GM21723 (cell line): ENCODE data around the gene RAB30.
A peak's percentile ranks its signal among the peaks of the same experiment; 100 is the strongest.

ENCODE experiments used
- ATAC-seq: cut with Tn5 transposase; IDR thresholded peaks from one replicate; pipeline ENCODE4 v1.9.1; 2021; ENCODE audit warnings: mild to moderate bottlenecking, moderate library complexity; ENCODE audit not compliant: unreplicated experiment

RAB30 gene

DNA sequence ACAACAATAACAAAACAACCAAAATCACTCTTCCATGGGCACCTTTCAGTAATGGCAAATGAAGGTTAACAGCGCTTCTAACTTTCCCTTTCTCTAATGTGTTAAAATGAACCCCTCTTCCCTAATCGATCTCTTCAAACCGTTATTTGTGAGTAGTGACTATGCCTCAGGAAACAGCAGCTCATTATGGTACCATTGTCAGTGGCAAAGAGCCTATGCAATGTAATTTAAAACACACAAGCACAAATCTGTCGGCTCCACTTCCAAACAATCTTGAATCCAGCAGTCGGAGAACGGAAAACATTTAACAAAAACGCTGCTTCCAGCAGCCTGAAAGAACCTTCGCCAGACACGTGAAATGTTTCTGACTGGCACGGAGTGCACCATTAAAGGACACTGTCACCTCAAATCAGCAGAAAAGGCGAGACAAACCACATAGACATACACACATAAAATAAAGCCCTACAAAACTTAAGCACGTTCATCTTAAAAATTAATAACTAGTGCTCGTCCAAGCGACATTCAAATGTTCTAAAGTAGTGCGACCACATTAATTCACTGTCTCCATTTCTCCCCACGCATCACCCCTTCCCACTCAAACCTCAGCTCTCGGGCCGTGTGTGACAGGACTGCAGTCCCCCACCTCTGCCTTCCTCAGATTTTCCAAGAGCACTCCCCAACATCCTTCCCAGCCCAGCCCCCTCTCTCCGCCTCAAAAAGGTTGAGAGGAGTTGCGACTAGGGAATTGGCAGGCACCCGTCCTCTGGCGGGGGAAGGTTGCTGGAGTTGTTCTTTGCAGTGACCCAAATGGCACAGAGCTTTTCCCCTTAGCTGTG, 748 bp downstream of the RAB30 start:
- peak; percentile 0 for ATAC-seq

- ATAC-seq, result no peak
Observed at GRCh38 chr11:83070044-83070701, 1.5 kb downstream of the RAB30 start.

DNA sequence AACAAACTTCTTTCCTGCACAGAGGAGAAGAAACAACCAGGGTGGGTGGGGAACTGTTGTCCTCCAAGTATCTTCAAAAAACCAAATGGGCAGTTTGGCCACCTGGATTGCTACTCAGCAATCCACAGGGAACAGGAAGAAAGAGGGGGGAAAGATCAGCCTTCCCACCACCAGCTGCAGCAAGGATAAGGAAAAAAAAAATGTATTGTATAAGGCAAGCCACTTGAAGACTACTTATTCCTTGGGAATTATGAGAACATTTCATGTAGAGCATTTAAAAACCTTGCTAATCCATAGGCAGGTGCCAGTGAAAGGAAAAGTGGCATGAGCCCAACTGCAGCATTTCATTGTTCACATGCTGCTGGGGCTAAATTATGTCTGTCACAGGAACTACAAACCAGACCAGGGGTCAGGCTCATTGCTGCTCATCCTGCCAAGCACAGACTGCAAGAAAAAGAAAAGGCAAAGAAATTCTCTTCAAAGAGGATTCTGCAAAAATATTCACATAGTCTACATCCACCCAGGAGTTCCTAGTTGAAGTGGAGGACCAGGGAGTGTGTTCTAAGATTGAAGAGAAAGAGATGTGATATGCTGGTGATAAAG, 2.2 kb downstream of the RAB30 start:
- ATAC-seq, result no peak

DNA sequence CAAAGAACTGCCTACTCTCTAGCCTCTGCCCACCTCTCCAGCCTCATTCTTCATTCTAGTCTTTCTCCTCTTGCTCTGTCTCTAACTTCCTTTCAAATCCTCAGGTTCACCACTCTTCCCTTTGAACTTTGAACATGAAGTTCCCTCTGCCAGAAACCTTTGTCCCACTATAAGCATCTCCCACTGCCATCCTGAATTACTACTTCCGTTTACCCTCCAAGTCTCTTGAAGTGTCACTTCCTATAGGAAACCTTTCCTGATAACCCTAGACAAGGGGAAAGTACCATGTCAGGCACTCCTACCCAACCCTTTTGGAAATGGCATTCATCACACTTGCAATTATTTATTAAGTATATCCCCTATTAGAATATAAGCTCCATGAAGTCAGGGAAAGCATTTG, 3.1 kb downstream of the RAB30 start:
- ATAC-seq, result no peak

DNA sequence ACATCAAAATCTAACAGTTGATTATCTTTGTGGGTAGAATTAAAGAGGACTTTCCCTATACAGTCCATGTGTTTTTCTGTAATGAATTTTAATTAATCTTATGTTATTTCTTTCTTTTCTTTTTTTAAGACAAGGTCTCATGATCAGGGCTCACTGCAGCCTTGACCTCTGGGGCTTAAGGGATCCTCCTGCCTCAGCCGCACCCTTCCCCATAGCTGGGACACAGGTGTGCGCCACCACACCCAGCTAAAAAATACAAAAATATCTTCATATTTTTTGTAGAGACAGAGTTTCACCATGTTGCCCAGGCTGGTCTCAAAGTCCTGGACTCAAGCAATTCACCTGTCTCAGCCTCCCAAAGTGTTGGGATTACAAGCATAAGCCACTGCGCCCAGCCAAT, 7.7 kb downstream of the RAB30 start:
- no peak for ATAC-seq

DNA sequence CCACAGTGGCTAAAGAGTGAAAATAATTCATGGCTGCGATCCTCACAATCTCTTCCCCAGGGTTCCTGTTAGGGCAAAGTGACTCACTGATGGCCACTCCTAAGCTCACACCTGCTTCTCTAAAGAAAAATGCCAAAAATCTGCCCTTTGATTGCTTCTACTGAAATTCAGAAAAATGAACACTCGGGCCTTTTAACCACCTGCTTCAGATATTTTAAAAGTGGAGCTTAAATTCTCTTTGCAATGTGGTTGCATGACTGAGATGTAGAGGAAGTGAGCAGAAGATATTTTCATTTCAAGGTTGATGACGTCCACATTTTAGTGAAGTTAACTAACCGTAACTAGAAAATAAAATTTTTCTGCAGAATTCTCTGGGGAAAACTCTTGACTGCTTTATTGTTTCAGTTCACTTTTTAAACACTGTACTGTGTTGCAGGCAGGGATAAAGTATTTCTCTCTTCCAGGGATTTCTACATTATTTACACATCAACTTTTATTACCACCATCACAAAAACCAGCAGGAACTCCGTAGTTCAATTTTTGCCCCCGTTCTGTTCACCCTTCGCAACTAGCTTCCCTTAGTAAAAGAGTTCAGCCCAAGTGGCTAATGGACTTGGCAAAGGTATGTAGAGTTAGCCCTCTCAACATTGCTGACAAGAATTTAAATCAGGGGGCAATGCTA, 8.5 kb downstream of the RAB30 start:
- peak; percentile 73 for ATAC-seq

DNA sequence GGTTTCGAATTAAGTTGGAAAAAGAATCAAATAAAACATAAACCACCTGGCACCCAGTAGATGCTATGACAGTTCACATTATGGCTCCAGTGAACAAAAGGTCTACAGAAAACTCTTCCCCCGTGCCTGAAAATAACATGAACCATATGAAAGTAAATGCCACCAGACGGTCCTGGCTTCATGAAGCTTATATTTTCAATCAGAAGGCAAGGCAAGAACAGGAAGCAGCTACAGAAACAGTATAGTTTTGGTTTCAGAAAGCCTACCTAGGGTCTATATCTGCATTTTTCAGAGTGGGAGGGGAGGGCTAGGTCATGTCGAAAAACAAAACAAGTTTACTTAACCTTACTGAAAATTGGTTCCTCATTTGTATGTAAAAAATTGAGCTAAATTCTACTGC, 9.8 kb downstream of the RAB30 start:
- ATAC-seq, result peak; percentile 72

DNA sequence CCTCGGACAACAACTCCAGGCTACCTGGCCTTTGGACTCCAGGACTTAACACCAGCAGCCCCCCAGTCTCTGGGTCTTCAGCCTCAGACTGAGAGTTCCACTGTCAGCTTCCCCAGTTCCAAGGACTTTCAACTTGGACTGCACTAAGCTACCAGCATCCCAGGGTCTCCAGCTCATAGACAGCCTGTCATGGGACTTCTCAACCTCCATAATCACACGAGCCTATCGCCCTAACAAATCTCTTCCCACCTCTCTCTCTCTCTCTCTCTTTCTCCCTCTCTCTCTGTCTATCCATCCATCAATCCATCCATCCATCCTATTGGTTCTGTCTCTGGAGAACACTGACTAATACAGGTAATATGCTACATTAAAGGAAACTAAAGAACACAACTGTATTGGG, 10.7 kb downstream of the RAB30 start:
- ATAC-seq, result no peak

DNA sequence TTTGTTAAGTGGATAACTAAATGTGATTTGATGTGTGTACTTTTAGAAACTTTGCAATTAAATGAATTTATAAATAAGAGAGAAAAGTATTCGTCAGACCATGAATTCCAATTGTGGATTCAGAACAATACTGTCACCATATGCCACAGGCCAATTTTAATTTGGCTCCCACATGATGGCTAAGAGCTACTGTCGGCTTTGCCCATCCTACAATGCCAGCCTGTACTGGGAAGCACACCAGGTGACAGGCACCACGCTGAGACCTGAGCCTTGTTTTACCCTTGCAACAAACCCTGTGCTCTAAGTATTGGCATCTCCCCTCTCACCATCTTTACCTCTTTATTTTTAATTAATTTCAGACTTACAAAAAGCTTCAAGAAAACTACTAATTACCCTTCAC, 14.0 kb downstream of the RAB30 start:
- ATAC-seq, result no peak

DNA sequence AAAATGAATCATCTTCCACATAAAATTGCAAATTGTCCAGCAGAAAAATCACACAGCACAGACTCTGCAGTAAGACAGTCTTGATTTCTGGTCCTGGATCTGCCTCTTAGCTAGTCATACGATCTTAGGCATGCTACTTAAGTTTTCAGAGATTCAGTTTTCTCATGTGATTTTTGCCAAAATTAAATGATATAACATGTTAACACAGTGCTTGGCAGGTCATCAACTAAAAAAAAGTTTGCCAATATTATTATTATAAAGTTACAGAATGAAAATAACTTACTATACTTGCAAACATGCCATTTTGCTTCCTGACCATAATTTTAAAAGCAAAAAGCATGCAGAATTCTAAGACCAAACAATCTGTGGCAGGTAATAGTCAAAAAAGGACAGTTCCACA, 15.1 kb downstream of the RAB30 start:
- no peak for ATAC-seq

GRCh38 chr11:83056204-83056603, 15.5 kb downstream of the RAB30 start:
- ATAC-seq, result no peak

DNA sequence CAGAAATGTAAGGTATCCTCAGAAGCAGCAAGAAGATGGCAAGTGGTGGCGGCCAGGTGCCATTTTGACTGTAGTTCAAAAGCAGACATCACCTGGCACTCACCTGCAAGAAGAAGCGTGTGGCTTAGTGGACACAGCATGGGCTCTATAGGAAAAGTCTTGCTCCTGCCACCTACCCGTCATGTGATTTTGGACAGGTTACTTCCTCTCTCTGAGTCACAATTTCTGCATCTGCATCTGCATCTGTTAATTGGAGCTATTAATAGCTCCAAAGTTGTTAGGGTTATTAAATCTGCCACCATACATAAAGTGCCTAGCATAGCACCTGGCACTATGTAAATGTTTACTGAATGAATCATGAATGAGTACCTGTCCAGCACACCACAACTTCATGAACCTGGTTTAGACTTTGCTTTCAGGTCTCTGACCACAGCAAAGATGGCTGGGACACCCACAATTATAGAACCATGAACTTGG, 16.8 kb downstream of the RAB30 start:
- ATAC-seq, result peak; percentile 64

DNA sequence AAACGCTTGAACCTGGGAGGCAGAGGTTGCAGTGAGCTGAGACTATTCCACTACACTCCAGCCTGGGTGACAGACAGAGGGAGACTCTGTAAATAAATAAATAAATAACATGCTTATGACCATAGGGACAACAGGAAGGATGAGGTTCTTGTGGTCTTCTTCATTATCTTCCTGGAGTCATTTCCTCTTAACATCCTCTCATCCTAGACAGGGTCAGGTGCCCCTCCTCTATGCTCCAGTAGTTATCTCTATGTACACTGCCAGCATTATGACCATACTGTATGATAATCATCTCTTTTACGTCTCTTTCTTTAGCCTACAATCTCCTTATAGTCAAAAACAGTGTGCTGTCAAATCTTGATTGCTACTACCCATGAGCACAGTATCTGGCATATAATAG, 17.7 kb downstream of the RAB30 start:
- peak; percentile 70 for ATAC-seq

GRCh38 chr11:83051760-83052671, 19.7 kb downstream of the RAB30 start:
- no peak for ATAC-seq

- ATAC-seq, result no peak
Observed at GRCh38 chr11:83047515-83048225, 24.0 kb downstream of the RAB30 start.

- ATAC-seq, result no peak
Observed at GRCh38 chr11:83046621-83047172, 25.0 kb downstream of the RAB30 start.

DNA sequence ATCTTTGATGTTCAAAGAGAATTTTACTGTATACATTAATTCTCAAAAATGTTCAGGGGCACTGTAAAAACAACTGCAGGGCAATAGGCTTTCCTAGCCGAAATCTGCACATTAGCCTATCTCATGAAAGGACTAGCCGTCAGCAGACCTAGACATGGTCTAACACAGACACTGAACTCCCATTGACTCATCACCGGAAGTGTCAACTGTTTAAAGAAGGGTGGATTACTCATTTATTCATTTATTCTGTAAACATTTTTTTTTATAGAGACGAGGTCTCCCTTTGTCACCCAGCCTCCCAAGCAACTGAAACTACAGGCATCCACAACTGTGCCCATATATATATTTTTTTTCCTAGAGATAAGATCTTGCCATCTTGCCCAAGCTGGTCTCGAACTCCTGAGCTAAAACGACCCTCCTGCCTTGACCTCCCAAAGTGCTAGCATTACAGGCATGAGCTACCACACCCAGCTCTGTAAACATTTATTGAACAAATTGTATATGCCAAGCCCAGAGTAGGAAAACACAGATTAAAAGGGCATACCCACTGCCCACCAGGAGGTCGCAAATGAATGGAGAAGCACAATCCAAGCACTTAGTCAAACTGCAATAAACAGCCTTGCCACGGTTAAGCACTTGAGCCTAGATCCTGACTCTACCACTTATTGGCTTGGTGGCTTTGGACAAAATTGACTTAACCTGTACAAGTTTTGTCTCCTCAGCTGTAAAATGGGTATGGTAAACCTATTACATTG, 26.6 kb downstream of the RAB30 start:
- peak; percentile 74 for ATAC-seq

GRCh38 chr11:83042964-83043711, 28.6 kb downstream of the RAB30 start:
- no peak for ATAC-seq
